GM13977 (cell line): ENCODE results near the gene LUC7L.

Experiments used
- DNase-seq: peaks from one replicate; pipeline ENCODE4 v3.0.0; 2012; ENCODE audit warnings: low spot score
- in situ Hi-C: fragments of 300-500 bp; cut with MboI; formaldehyde crosslinking; loops from one replicate; pipeline ENCODE4 v1.12.0; 2022; ENCODE audit warnings: low sequenced_read_pairs, low pct_unique_long_range_greater_than_20kb, mixed read lengths, inconsistent platforms; ENCODE audit not compliant: unreplicated experiment
- TF ChIP-seq, protein P1 (sequence below): IDR thresholded peaks from 2 replicates; pipeline ENCODE4 v1.5.1; 2012; ENCODE audit warnings: mild to moderate bottlenecking, control low read depth; ENCODE audit not compliant: insufficient read depth; ENCODE audit errors: extremely low read depth, missing control alignments

The LUC7L gene

DNA sequence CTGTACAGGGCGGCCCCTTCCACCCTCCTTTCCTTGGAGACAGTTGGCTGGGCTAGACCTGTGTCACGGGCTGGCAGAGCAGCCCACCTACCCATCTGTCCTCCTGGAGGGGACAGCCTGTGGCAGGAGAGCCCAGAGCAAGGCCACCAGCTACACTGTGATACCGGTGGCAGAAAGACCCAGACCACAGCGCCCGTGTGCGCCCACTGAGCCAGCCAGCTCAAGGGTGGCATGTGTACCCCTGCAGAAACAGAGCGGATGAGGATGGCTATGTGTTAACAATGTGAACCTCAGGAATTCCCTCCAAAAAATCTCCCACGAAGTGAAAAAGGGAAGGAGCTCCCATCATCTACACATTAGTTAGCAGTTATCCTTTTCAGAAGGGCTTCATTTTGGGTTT, 41.9 kb downstream of the LUC7L start:
- TF ChIP-seq, protein P1, sequence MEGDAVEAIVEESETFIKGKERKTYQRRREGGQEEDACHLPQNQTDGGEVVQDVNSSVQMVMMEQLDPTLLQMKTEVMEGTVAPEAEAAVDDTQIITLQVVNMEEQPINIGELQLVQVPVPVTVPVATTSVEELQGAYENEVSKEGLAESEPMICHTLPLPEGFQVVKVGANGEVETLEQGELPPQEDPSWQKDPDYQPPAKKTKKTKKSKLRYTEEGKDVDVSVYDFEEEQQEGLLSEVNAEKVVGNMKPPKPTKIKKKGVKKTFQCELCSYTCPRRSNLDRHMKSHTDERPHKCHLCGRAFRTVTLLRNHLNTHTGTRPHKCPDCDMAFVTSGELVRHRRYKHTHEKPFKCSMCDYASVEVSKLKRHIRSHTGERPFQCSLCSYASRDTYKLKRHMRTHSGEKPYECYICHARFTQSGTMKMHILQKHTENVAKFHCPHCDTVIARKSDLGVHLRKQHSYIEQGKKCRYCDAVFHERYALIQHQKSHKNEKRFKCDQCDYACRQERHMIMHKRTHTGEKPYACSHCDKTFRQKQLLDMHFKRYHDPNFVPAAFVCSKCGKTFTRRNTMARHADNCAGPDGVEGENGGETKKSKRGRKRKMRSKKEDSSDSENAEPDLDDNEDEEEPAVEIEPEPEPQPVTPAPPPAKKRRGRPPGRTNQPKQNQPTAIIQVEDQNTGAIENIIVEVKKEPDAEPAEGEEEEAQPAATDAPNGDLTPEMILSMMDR: no peak
- in situ Hi-C loops: no loop called here
- DNase-seq: no peak

DNA sequence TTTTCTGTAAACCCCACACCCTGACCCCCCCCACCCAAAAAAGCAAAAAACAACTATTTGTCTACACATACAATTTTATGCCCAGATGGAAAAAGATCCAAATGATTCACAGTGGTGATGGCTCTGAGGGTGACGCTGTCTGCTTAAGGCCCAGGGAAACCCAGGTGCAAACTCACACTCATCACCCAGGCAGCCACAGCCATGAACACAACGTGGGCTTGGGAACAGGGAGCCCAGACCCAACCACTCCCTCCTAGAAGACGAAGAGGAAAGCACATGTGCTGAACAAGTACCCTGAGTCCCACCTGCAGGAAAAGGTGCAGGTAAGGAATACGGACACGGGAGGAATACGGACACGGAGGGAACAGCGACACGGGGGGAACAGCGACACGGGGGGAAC, 43.6 kb downstream of the LUC7L start:
- TF ChIP-seq, protein P1: no peak
- no peak for DNase-seq
- in situ Hi-C loops: no loop called here

DNA sequence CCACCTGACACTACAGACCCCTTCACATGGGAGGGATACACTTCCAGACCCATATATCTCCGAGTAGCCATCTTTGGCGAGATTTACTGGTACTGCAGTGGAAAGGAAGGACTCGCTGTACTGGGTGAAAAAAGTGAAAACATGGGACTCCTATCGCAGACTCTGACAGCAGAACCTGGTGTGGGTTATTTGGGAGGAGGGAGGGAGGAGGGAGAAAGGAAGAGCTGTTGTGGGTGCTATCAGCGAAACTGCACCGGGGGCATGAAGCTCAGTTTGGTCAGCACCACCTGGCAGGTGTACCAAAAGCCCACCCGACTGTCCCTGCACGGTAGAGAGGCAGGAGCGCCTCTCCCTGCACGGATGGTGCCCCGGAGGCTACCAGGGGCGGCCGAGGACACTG, 44.0 kb downstream of the LUC7L start:
- in situ Hi-C loops: no loop called here
- TF ChIP-seq, protein P1: no peak
- no peak for DNase-seq

DNA sequence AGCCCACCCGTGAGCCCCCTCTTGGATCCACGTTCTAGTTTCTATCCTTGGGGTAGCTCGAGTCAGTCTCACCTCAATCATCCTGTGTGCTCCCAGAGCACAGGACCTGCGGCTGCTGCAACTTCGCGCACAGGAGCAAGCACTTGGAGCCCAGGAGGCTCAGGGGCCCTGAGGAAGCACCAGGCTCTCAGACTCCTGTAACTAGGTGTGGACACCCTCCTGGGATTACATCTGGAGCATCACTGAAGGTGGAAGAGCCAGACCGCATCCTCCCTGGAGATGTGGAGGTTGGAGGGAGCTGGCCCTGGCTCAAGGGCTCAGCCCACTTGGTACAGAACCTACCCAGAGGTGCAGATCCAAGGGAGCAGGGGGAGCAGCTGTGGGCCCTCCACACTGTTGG, 46.2 kb downstream of the LUC7L start:
- TF ChIP-seq, protein P1: no peak
- DNase-seq: no peak
- in situ Hi-C loops: no loop called here

DNA sequence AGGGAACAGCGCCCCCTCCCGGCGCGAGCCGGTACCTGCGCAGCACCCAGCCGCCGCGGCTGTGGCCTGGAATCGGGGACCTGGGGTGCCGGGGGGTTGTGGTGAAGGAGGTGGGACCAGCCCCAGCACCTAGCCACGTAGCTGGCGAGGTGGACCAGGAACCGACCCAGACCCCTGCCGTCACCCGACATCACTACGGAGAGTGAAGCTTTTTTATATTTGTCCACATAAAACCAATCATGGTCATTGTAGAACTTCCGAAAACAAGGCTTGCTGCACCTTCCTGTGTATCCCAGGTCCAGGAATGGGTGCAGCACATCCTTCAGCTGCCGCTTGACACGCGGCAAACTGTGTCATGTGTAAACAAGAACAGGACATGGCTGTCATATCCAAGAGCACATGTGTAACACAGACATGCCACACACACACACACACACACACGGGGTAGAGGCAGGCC, 47.7 kb downstream of the LUC7L start:
- TF ChIP-seq, protein P1: peak; percentile 96
- in situ Hi-C loops: no loop called here
- no peak for DNase-seq

DNA sequence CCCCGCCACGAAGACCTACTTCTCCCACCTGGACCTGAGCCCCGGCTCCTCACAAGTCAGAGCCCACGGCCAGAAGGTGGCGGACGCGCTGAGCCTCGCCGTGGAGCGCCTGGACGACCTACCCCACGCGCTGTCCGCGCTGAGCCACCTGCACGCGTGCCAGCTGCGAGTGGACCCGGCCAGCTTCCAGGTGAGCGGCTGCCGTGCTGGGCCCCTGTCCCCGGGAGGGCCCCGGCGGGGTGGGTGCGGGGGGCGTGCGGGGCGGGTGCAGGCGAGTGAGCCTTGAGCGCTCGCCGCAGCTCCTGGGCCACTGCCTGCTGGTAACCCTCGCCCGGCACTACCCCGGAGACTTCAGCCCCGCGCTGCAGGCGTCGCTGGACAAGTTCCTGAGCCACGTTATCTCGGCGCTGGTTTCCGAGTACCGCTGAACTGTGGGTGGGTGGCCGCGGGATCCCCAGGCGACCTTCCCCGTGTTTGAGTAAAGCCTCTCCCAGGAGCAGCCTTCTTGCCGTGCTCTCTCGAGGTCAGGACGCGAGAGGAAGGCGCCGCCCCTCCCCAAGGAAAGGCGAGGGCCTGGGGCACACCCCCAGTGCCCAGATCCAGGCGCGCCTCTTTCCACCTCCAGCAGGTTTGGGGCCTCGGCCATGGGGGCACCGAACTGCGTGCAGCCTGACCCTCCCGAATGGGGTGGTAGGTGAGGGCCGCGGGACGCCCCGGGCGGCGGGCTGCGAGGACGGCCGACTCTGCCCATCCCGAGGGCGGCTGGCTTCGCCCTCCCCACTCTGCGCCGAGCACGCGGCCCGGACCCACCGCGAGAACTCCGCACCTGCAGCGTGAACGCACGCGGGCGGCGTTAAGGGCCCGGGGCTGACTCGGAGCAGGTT, 48.3 kb downstream of the LUC7L start:
- TF ChIP-seq, protein P1: peak; percentile 41
- in situ Hi-C loops: no loop called here
- peak; percentile 96 for DNase-seq
